HTERT RPE-1 (cell line): Measurements from ENCODE around the gene DIP2C.
"Not testable (repeated sequence)": the region's sequence is repeated elsewhere in the genome, so short reads cannot be mapped to it uniquely, and the experiment has no call there.

Experiments
- in situ Hi-C: fragments of 300-500 bp; cut with MboI; formaldehyde crosslinking; loops from 4 replicates; pipeline ENCODE4 v1.14.3; 2020; ENCODE audit warnings: low sequenced_read_pairs

DIP2C gene

GRCh38 chr10:344582-345200 is 344.8 kb downstream of the DIP2C start:
- in situ Hi-C loops = no loop called here

DNA sequence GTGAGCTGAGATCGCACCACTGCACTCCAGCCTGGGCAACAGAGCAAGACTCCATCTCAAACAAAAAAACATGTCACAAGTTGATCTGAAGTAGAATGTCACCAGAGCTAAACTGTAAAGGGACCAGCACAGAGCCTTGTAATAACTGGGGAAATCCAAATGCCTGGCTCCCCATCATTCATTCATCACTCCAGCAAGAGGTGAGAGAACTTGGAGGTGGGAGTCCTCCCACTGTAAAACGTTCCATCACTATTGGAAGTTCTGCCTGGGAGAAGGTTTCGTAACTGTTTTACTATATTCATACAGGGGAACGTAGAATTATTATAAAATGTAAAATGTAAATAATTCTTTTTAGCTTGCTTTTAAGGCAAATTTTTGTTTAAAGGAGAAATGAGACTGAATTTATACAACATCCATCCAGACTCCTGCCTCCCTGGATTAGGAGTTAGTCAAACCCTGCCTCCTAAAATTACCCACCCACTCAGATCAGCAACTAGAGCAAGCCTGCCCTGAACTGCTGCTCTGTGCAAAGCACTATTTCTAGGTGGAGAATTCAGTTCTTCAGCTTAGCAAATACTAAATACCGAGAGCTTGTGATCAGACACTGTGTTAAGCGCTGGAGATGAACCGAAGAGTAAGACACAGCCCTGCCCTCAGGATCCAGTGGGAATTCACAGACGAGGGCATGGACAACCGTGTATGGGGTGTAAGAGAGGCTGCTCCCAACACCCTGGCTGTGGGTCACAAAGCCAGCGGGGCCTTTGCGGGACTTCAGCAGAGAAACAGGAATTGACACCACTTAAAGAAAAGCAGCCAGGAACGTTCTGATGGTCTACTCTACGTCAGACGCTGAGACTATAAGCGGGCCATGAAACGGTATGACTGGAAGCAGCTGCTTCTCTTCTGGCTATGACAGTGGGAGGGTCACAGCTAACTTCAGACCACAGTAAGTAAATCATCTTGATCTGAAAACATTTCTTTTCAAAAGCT is 345.9 kb downstream of the DIP2C start:
- in situ Hi-C loops = no loop called here

GRCh38 chr10:341081-341740 is 348.3 kb downstream of the DIP2C start:
- in situ Hi-C loops = no loop called here

- in situ Hi-C loops = no loop called here
These were observed 348.8 kb downstream of the DIP2C start for GRCh38 chr10:340646-341045.

- in situ Hi-C loops = no loop called here
These were observed 350.5 kb downstream of the DIP2C start for GRCh38 chr10:339038-339391.

GRCh38 chr10:338171-339037 is 351.1 kb downstream of the DIP2C start:
- in situ Hi-C loops = no loop called here

DNA sequence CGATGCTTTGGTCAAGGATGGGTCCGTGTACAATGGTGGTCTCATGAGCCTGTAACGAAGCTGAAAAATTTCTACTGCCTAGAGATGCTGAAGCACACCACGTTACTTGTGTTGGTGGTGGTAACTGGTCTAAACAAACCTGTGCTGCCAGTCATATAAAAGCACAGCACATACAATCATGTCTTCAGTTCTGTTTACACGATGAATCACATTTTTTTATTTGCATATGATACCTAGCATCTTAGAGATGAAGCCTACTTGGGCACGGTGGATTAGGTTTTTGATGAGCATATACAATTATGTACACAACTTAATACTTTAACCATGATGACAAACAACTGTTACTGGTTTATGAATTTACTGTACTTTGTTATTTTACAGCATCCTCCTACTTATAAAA is 353.2 kb downstream of the DIP2C start:
- in situ Hi-C loops = no loop called here

DNA sequence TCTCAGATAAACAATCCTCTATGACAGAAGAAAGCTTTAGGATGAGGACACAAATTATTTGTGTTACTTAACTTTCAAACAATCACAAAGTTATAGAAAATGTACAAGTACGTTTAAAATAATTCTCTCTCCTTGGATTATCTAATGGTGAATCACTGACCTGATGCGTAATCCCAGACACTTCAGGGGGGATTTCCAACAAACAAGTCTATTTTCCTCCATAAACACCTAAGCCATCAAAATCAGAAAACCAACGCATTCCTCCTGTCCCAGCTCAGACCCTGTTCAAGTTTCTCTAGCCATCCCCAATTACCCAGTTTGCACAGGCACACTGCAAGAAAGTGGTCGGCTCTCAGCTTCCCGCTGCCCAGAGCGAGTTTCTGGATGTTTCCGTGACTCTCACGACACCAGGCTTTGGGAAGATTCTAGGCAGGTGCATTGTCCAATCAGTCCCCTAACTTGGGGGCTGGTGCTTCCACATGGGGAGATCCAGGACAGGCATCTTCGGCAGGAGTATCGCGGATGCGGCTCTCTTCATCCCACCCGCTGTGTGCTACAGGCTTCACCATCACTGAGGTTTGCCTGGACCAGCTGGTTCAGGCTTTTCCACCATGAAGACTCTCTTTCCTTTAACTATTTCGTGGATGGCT is 354.2 kb downstream of the DIP2C start:
- in situ Hi-C loops = no loop called here

DNA sequence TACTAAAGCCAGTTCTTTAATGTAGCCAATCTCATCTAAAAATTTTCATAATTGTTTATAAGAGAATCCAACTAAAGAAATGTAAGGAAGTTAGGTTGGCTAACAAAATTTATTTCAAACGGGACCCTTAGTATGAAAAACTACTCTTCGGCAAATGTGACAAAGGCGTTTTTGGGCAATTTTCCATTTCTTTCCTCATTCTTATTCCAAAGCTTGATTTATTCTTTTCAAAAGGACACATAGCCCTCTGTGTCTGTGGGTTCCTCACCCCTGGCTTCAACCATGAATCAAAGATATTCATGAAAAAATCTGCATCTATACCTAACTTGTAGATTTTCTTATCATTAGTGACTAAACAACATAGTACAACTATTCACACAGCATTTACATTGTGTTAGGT is 358.3 kb downstream of the DIP2C start:
- in situ Hi-C loops = no loop called here

DNA sequence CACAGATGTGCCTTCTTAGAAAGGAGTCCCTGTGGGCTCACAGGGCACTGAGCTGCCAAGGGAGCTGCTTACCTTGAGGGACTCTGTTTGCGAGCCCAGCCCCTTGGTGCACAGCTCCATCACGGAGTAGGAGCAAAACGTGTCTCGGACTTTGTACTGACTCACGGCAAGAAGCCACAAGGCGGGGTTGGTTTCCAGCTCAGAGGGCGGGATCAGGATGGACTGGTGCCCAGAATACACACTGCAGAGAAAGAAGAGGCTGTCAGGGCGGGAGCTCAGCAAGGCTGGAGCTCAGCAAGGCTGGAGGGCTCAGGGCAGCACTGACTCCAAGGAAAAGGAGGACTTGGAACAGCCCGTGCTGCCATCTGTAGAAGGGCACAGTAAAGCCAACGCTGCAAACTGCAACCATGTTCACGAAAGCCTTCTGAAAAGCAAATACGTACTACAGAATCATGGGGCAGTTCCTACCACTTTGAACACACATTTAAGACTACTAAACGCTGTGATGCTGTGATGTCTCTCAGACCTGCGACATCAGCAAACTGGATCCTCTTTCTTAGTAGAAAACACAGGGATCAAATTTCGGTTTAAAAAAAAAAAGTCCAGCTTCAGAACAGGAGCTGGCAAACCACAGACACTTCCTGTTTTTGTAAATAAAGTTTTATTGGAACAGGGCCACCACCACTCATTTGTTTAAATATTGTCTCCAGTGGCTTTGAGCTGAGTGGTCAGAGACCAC is 359.9 kb downstream of the DIP2C start:
- in situ Hi-C loops = no loop called here

DNA sequence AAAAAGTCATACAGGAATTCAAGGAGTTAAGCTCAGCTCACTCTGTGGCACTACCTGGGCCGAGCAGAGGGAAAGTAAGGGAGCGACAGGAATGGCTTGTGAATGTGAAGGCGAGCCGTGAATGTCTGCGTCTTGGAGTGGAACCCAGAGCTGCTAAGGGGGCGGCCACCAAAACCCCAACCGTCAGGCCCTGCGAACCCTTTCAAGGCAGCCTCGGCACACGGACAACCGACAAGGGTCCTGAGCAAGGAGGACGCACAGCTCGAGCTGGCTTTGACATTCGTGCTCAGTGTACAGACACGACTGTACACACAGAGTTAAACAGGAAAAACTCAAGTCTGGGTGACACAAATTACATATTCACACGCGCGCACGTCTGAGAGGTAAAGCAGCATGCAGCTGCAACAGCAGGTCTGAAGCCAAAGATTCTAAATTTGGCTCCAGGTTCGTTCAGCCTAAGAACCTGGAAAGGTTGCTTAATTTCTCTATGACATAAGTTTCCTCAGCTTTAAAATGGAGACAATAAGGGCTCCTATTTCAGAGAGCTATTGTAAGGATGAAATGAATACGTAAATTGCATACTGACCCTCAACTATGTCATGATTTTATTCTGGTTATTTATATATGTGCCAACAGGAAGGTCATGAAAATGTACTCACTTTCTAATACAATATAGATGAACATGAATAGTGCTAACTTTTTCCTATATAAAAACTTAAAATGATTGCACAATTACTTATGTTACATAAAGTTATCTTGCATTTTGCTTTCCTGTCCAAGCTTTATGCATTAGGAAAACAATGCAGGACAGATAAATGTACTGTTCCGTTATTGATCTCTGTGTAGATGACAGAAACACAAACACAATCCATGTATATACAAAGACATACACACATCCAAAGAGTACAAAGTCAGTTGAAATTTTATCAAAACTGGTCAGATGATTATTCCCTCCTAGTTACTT is 361.3 kb downstream of the DIP2C start:
- in situ Hi-C loops = no loop called here

DNA sequence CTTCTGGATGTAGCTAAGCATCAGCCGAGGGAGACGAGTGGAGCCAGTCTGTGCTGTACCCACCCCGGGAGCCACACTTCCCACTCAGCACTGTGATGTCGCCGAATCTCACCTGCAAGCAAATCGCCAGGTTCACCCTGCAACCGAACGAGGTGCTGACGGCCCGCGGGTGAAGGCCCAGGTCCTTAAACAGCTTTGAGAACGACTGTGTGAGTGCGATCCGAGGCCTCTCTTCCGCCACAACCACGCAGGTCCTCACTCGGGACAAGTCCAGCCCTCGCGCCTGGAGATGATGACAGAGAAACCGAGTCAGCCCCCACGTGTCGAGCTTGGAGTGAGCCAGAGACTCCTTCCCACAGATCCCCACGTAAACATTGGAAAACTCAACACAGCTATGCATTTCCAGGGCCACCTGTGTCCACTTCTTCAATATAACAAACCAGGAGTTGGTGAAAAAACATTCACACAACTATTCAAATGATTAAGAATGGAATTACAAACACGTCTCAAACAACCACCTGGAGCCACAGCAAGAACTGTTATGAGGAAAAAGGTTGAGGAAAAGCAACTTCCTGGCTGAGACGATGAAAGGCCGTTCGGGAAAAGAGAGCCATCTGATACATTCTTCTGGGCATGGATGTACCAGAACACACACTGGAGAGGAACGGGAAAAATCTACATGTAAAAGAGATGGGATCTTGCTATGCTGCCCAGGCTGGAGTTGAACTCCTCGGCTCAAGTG is 362.4 kb downstream of the DIP2C start:
- in situ Hi-C loops = no loop called here

DNA sequence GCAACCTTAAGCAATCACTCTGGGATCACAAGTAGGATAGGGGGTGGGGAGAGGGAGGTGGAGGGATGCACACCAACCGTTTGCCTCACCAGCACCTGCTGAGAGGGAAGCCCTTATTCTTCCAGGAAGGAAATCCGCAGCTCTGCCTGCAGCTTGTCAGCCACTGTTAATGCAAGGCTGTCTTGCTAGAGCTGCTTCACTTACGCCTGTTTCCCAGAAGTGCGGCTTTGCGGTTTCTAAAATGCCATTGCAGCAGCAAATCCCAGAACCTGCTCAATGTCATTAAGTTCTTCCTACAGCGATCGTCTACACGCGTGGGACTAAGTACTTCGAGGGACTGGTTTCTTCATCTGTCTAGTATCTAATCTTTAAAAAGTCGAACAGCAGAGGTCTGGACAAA is 363.1 kb downstream of the DIP2C start:
- in situ Hi-C loops = no loop called here

- in situ Hi-C loops = no loop called here
These were observed 364.2 kb downstream of the DIP2C start for GRCh38 chr10:325282-325681.

- in situ Hi-C loops = no loop called here
These were observed 364.9 kb downstream of the DIP2C start for GRCh38 chr10:324593-324992.

DNA sequence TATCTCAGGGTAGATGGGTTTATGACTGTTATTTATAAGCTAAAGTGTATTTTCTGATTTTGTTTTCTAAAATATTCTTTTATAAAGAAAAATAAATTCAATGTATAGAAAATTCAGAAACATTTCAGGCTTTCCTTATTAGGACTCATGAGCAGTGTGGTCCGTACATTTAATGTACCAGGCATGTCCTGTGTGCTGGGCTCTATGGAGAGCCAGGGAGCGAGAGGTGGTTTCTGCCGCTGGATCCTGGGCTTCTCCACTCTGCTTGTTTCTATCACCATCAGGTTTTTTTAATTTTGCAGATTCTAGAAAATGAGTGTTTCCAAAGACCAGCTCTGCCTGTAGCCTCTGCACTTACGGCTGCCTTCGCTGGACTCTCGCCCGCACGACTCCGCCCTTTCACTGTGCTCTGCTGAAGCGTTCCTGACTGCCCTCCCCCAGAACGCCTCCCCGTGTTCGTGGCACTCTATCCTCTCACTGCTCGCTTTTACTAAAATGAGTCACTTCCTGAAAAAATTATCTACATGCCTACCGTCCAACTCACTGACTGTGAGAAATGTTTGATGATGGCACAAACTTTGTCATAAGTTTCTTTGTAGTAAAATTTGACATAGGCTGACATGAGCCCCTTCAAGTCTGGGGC is 365.7 kb downstream of the DIP2C start:
- in situ Hi-C loops = no loop called here

GRCh38 chr10:323046-323445 is 366.4 kb downstream of the DIP2C start:
- in situ Hi-C loops = not testable (repeated sequence)
